Measurements from ENCODE around the gene GLIS1. TPM values are rescaled to one million over a fixed set of nuclear protein-coding genes. Genes with fewer than 3 reads are reported as not detected.

The GLIS1 gene
- total RNA-seq, 1 donor from 2014 or later = 0.16 TPM

DNA sequence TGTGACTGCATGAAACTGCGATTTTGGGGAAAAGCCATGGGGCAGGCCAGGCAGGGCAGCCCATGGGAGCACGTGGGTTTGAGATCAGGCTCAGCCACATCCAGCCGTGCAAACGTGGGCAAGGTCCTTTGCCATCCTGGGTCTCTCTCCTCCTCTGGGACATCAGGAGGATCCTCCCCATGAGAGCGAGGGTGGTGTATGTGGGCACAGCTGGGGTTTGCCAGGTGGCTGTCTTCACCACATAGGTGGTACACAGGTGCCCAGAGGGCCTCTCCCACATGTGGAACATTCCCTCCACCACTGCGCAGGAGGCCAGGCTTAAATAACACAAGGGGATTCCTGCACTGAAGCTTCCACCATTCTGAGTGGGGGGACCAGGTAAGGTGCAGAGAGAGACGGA lies 143.1 kb downstream of the GLIS1 start:
- TF ChIP-seq, protein P1, sequence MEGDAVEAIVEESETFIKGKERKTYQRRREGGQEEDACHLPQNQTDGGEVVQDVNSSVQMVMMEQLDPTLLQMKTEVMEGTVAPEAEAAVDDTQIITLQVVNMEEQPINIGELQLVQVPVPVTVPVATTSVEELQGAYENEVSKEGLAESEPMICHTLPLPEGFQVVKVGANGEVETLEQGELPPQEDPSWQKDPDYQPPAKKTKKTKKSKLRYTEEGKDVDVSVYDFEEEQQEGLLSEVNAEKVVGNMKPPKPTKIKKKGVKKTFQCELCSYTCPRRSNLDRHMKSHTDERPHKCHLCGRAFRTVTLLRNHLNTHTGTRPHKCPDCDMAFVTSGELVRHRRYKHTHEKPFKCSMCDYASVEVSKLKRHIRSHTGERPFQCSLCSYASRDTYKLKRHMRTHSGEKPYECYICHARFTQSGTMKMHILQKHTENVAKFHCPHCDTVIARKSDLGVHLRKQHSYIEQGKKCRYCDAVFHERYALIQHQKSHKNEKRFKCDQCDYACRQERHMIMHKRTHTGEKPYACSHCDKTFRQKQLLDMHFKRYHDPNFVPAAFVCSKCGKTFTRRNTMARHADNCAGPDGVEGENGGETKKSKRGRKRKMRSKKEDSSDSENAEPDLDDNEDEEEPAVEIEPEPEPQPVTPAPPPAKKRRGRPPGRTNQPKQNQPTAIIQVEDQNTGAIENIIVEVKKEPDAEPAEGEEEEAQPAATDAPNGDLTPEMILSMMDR (IDR thresholded peaks at IDR 0.05; ENCODE audit: borderline replicate concordance) = no peak
- DNase-seq = no peak
- intact Hi-C loops (cut with micrococcal nuclease) = no loop called here
- H3K36me3 ChIP-seq = no peaks in the 10 kb centered on the region
- H3K27ac ChIP-seq (replicated peaks) = no peak overlapping the region
- H3K4me1 ChIP-seq = no peaks in the 10 kb centered on the region
- H3K27me3 ChIP-seq (ENCODE audit: low read depth) = peaks cover 40% of the 10 kb centered on the region
- no peaks in the 10 kb centered on the region for H3K9me3 ChIP-seq (replicated peaks)
- no peak overlapping the region for H3K4me3 ChIP-seq

DNA sequence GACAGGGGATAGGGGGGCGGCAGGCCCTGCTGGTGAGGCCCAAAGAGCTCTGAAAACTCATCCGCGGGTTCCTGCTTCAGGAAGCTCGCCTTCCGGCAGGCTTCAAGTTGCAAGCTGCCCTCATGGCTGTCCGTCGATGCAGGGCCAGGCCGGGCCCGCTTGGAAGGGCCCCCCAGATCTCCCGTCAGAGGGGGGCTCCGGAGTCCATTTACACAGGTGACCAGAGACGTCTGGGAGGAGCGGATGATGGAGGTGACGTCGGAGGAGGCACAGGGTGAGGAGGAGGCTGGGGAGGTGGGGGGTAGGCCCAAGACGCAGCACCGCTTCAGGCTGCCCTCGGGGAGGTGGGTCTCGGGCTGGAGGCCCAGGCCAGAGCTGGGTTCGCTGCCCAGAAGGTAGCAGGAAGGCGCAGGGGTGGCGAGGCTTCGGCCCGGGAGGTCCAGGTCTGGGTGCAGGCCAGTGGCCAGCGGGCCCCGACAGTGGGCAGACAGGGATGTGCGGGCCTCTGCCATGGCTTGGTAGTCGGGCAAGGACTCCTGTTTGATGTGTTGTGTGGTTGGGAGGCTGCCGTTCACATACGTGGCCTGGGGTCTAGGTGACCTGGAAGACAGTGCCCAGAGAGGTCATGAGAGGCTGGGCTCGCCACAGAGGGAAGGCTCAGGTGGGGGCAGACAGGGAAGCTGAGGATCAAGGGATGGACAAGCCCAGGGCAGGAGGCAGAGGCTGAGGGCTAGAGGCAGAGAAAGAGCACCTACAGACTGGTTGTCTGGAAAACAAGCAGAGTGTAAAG lies 144.4 kb downstream of the GLIS1 start:
- intact Hi-C loops (cut with micrococcal nuclease) = no loop called here
- Histone ChIP-seq H3K9me3 (replicated peaks) (no peaks in the 10 kb centered on the region), H3K27ac (replicated peaks) (no peak overlapping the region), H3K36me3 (no peaks in the 10 kb centered on the region), H3K27me3 (ENCODE audit: low read depth) (peaks cover 47% of the 10 kb centered on the region), H3K4me3 (no peak overlapping the region), H3K4me1 (no peaks in the 10 kb centered on the region)
- TF ChIP-seq, protein P1 (IDR thresholded peaks at IDR 0.05; ENCODE audit: borderline replicate concordance) = no peak
- DNase-seq = no peak

DNA sequence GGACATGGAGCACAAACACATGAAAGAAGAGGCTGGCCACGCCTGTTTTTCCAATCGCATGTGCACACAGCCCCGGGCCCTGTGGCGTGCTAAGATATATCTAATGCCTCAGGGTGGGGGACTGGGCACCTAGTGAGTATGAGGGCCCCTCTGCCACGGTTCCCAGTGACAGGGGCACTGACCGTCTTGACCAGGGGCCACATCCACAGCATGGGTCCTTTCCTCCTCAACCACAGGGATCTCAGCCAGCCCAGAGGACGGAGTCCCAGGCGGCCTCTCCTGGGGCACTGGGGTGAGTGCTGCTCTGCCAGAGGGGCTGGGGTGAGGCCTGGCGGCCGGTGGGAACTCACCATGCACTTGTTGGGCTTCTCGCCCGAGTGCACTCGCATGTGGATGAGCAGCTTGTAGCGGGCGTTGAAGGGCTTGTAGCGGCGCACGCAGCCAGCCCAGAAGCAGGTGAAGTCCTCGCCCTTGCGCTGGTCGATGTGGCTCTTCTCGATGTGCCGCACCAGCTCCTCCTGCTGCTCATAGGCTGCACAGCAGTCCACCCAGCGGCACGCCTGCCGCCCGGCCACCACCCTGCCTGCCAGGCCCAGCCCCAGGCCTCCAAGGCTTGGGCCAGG lies 145.1 kb downstream of the GLIS1 start:
- TF ChIP-seq, protein P1 (IDR thresholded peaks at IDR 0.05; ENCODE audit: borderline replicate concordance) = peak; percentile 52
- no peaks in the 10 kb centered on the region for H3K9me3 ChIP-seq (replicated peaks)
- H3K27me3 ChIP-seq (ENCODE audit: low read depth) = peaks cover 54% of the 10 kb centered on the region
- no peak overlapping the region for H3K27ac ChIP-seq (replicated peaks)
- intact Hi-C loops (cut with micrococcal nuclease) = no loop called here
- no peak overlapping the region for H3K4me3 ChIP-seq
- DNase-seq = peak; percentile 29
- no peaks in the 10 kb centered on the region for H3K36me3 ChIP-seq
- no peaks in the 10 kb centered on the region for H3K4me1 ChIP-seq

- Histone ChIP-seq H3K9me3 (replicated peaks) (no peaks in the 10 kb centered on the region), H3K27ac (replicated peaks) (no peak overlapping the region), H3K4me1 (no peaks in the 10 kb centered on the region), H3K27me3 (ENCODE audit: low read depth) (peaks cover 59% of the 10 kb centered on the region), H3K36me3 (no peaks in the 10 kb centered on the region), H3K4me3 (no peak overlapping the region)
- TF ChIP-seq, protein P1 (IDR thresholded peaks at IDR 0.05; ENCODE audit: borderline replicate concordance) = no peak
- intact Hi-C loops (cut with micrococcal nuclease) = no loop called here
- DNase-seq = no peak
Observed at GRCh38 chr1:53592985-53593757, 145.8 kb downstream of the GLIS1 start.

DNA sequence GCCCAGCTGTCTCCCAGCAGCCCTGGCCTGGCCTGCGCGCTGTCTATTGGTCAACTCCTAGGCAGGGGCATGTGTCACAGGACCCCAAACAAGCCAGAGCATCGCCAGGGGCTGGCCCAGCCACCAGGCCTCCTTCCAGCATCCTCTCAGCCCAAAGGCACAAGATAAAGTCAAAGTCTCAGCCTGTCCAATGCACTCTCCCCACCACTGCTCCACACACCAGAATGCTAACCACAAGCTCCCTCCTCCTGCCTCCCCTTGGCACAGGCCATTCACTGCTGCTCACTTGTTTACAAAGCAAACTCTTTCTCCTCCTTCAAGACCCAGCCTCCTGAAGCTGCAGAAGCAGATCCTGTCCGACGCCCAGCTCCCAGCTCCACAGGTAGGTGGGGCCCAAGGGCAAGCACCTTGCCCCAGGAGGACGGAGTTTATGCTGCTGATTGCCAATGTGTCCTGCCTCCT lies 146.4 kb downstream of the GLIS1 start:
- no peaks in the 10 kb centered on the region for H3K9me3 ChIP-seq (replicated peaks)
- H3K27ac ChIP-seq (replicated peaks) = no peak overlapping the region
- peaks cover 59% of the 10 kb centered on the region for H3K27me3 ChIP-seq (ENCODE audit: low read depth)
- intact Hi-C loops (cut with micrococcal nuclease) = no loop called here
- H3K4me3 ChIP-seq = no peak overlapping the region
- no peaks in the 10 kb centered on the region for H3K36me3 ChIP-seq
- TF ChIP-seq, protein P1 (IDR thresholded peaks at IDR 0.05; ENCODE audit: borderline replicate concordance) = no peak
- no peak for DNase-seq
- no peaks in the 10 kb centered on the region for H3K4me1 ChIP-seq
